ENCODE data around the gene NUBPL. TPM values are rescaled to one million over a fixed set of nuclear protein-coding genes. Genes with fewer than 3 reads are reported as not detected.
A peak's percentile ranks its signal among the peaks of the same experiment; 100 is the strongest.

Gene NUBPL
- total RNA-seq, 3 donors from 2014 or later, result 10.8 to 15.1 (median 12.0) TPM

- intact Hi-C loops (cut with DNase I, micrococcal nuclease), result no loop called here
- no peak for TF ChIP-seq CTCF (IDR thresholded peaks at IDR 0.05)
- Histone ChIP-seq H3K36me3 (ENCODE audit: low read depth) (no peaks in the 10 kb centered on the region), H3K4me1 (ENCODE audit: low read depth) (no peaks in the 10 kb centered on the region), H3K9me3 (no peaks in the 10 kb centered on the region), H3K4me3 (no peak overlapping the region)
- ATAC-seq (no peak), DNase-seq (no peak)
Observed at GRCh38 chr14:31835049-31835448, 273.8 kb downstream of the NUBPL start.

- Histone ChIP-seq H3K36me3 (ENCODE audit: low read depth) (no peaks in the 10 kb centered on the region), H3K4me1 (ENCODE audit: low read depth) (no peaks in the 10 kb centered on the region), H3K4me3 (no peak overlapping the region), H3K9me3 (no peaks in the 10 kb centered on the region)
- DNase-seq (no peak), ATAC-seq (no peak)
- intact Hi-C loops (cut with DNase I, micrococcal nuclease), result no loop called here
- TF ChIP-seq CTCF (IDR thresholded peaks at IDR 0.05), result no peak
Observed at GRCh38 chr14:31837031-31837430, 275.8 kb downstream of the NUBPL start.

GRCh38 chr14:31842899-31843298 is 281.7 kb downstream of the NUBPL start:
- intact Hi-C loops (cut with DNase I, micrococcal nuclease), result no loop called here
- Histone ChIP-seq H3K9me3 (no peaks in the 10 kb centered on the region), H3K4me3 (no peak overlapping the region), H3K36me3 (ENCODE audit: low read depth) (no peaks in the 10 kb centered on the region), H3K4me1 (ENCODE audit: low read depth) (peaks cover 2% of the 10 kb centered on the region)
- no peak for ATAC-seq
- no peak for DNase-seq
- TF ChIP-seq CTCF (IDR thresholded peaks at IDR 0.05), result no peak

GRCh38 chr14:31843361-31844091 is 282.3 kb downstream of the NUBPL start:
- DNase-seq (peak in 1 of 3 donors; percentile 43), ATAC-seq (peak; percentile 96)
- intact Hi-C loops (cut with DNase I, micrococcal nuclease), result no loop called here
- TF ChIP-seq CTCF (IDR thresholded peaks at IDR 0.05), result no peak
- Histone ChIP-seq H3K9me3 (no peaks in the 10 kb centered on the region), H3K36me3 (ENCODE audit: low read depth) (no peaks in the 10 kb centered on the region), H3K4me1 (ENCODE audit: low read depth) (peaks cover 2% of the 10 kb centered on the region), H3K4me3 (no peak overlapping the region)

- intact Hi-C loops (cut with DNase I, micrococcal nuclease), result no loop called here
- Histone ChIP-seq H3K4me1 (ENCODE audit: low read depth) (no peaks in the 10 kb centered on the region), H3K36me3 (ENCODE audit: low read depth) (no peaks in the 10 kb centered on the region), H3K4me3 (no peak overlapping the region), H3K9me3 (no peaks in the 10 kb centered on the region)
- no peak for TF ChIP-seq CTCF (IDR thresholded peaks at IDR 0.05)
- ATAC-seq (no peak), DNase-seq (no peak)
Observed at GRCh38 chr14:31854508-31855075, 293.4 kb downstream of the NUBPL start.

All from mucosa of descending colon (tissue), 3 donors.